Embryonic facial prominence (tissue), 1 donor: ENCODE measurements around the gene DMRT3.
"Not testable (repeated sequence)": the region's sequence is repeated elsewhere in the genome, so short reads cannot be mapped to it uniquely, and the experiment has no call there.

Experiments used
- DNase-seq: peaks from one replicate; pipeline ENCODE4 v3.0.0-alpha.2; 2016; ENCODE audit errors: extremely low spot score

The DMRT3 gene

DNA sequence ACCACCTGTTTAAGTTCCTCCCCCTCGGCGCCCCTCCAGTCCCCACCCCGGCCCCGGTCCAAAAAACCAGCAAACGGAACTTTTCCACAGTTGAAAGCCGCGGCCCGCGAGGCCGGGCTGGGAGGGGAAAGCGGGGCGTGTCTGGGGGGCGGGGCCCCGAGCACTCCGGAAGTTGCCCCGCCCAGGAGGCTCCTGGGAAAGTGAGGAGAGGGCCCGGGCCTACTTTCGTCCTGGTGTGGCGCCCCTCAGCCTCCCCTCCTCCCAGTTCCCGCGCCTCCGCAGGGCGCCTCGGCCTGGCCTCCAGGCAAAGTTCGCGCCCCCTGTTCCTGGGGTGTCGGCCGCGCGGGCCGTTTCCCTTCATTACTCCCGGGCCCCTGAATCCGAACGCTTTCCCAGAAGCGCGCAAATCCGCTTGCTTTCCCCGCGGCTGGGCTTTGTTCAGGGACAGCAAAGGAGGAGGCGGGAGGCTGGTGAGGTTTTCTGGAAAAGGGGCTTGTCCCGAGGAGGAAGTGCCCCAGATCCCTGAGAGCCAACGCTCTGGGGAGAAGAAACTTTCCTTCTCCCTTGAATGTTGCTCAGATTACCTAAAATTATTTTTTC, 4.5 kb upstream of the DMRT3 start:
- DNase-seq, result no peak

DNA sequence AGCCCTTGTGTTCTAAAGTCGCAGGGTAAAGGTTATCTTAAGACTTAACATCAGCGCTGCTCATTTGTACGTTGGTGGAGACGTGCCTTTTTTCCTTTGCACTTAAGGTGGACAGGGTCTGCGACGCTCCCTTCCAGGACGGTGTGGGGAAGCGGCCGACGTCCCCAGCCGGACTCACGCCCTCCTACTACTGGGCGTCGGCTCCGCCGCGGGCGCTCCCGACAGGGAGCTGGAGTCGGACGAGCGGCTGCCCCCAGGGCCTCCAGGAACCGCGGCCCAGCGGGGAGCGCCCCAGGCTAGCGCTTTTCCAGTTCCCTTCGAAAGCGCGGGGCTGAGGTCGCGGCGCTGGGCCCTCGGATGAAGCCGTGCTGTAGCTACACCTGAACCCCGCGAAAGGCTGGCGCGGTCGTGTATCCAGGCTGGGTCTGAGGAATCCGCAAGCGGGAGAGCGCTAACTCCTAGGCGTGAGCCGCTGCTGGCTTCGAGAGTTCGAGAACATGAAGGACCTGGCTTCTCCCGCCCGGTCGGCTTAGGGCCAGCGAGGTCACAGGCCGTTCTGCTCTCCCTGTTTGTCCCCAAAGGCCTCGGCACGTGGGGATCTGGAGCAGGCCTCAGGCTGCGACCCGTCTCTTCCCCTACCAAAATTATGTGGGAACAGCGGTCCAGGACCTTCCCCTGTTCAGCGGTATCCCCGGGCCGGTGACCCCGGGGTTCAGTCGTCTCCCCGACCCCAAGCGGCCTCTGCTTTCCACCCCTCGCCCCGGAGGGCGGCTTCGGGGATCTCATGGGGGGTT, 3.8 kb upstream of the DMRT3 start:
- no peak for DNase-seq

DNA sequence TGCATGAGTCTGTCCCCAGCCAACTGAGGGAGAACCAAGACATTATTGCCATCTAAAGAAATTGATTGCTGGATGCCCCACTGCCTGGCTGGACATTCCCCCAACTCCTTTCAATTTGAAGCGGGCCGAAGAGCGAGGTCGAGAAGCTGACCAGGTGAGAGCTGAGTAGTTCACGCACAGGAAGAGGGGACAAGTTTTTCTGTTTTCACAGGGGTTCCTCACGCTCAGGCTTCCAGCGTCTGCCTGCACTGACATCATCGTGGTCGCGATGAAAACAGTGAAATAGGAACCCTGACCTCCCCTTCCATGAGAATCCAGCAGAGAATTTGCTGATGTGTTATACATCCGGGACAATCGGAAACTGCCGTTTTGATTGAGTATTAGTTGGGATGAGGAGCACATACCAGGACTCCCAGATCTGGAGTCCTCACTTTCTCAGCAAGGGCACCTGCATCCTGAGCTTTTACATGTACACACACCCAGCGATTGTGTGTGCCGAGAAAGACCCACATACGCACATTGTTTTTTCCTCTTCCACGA, 3.1 kb upstream of the DMRT3 start:
- no peak for DNase-seq

- no peak for DNase-seq
Measured at GRCh38 chr9:974031-974995, 2.1 kb upstream of the DMRT3 start.

DNA sequence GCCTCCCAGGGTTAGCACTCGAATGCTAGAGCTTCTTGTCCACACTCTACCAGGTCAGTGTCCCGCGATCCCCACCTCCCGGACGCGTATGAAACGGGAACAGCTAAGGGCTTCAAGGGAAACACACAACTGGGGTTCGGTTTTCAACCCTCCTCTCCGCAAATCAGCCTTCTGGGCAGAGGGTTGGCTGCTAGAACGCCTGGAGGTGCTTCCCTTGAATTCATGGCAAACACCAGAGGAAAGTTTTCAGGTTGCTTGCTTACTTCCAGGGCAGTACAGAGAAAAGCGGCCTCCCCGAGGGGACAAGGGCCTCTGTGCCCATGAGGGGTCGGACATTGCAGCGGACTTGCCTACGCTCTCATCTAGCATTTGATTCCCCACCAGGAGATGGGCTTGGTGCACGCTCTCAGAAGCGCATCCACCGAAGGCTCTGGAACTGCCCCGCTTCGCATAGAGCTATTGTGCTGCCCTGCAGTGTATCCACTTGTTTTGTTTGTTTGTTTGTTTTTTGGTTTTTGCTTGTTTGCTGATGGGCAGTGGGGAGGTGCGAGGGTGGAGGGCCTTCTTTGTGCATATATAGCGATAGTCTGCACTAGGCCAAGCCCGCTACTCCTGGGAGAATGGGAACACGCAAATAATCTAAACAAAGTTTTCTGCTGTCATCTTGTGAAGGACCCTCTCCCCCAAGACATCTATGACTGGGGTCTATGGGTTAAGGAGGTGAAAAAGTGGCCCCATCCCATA, 1.3 kb upstream of the DMRT3 start:
- no peak for DNase-seq

DNA sequence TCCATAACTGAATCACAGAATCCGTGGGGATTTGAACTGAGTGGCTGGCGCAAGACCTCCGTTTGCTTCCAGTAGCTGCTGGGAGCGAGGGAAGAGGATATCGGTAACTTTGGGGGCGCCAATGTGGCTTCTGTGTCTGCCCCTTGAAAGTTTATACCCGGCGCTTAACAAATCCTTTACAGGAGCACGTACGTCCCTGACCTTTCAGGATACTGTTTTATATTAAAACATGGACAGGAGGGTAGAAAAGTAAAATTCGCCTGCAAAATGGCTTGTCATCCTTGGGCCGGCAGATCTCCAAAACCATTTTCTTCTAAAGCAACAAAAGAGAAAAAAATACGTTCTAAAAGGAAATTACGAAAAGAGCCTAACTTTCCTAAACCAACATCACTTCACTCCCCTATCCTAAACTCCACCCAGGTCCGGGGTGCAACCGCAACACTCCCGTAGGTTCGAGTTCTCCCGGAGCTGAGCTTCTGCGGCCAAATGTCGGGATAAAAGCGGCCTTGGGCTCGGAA, 656 bp upstream of the DMRT3 start:
- DNase-seq, result no peak

- DNase-seq, result no peak
Measured at GRCh38 chr9:976943-977837, 735 bp downstream of the DMRT3 start.

DNA sequence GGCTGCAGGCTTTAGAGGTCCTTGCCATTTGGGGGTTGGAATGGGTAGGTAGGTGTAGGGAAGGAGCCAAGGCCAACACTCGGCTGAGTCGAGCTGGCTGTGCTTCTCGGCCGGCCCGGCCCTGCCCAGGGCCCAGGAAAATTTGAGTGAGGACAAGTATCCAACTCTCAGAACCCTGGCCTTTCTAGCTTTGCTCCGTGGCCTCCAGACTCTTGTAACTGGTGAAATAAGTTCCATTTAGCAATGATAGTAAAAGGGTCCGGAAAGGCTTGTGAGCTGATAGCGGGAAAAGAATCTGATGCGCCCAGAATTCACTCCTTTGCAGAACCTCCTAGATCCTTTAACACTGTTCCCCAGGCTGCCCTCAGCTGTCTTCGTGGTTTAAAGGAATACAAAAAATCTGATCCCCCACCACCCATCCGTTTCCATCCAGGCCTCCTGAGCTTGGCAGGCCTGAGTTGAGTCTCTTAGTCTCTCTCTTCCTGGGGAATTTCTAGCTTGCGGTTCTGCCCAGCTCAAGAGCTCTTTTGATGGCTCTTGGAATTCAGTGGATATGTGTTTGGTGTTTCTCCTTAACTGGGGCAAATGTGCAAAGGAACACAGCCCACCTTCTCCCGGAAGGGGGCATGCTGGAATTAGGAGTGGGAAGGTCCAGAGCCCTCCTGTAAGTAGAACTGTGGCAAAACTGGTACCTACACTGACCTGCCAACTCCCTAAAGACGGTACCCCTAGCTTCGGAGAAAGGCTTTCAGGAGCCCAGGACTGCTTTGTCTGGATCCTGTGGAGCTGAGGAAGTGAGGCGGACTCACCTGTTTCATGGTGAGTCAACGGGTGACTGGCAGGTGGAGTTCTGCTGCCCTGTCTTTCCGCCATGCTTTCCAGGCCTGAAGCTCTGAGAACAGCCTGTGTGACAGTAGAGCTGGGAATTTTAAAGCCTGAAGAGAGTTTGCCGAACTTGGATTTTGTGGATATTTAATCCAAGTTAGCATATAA, 1.7 kb downstream of the DMRT3 start:
- DNase-seq, result no peak

- DNase-seq, result no peak
Measured at GRCh38 chr9:979983-980382, 3.5 kb downstream of the DMRT3 start.

- DNase-seq, result no peak
Measured at GRCh38 chr9:980640-981039, 4.2 kb downstream of the DMRT3 start.

GRCh38 chr9:981491-981898, 5.0 kb downstream of the DMRT3 start:
- DNase-seq, result no peak

- DNase-seq, result no peak
Measured at GRCh38 chr9:982394-983230, 6.2 kb downstream of the DMRT3 start.

GRCh38 chr9:994005-994404, 17.6 kb downstream of the DMRT3 start:
- DNase-seq, result no peak

GRCh38 chr9:995192-995591, 18.7 kb downstream of the DMRT3 start:
- no peak for DNase-seq

- DNase-seq, result no peak
Measured at GRCh38 chr9:995781-996180, 19.3 kb downstream of the DMRT3 start.

DNA sequence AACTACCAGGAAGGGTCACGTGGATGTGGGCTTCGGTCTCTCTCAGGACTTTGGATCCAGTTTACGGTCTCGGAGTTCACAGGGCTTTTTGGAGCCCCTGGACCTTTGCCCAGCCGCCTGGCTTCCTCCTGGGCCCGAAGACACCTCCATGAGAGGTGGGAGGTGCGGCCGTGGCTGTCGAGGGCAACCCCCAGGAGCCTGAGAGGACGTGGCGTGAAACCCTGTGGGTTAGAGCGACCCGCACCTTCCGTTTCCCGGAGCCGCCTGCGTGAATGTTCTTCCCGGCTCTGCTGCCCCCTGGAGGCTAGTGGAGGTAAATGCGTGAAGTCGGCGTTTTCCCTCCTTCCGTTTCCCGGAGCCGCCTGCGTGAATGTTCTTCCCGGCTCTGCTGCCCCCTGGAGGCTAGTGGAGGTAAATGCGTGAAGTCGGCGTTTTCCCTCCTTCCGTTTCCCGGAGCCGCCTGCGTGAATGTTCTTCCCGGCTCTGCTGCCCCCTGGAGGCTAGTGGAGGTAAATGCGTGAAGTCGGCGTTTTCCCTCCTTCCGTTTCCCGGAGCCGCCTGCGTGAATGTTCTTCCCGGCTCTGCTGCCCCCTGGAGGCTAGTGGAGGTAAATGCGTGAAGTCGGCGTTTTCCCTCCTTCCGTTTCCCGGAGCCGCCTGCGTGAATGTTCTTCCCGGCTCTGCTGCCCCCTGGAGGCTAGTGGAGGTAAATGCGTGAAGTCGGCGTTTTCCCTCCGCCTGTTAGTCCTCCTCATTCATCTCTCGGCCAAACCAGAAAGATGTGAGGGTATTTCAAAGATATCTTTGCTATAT, 22.1 kb downstream of the DMRT3 start:
- not testable (repeated sequence) for DNase-seq

DNA sequence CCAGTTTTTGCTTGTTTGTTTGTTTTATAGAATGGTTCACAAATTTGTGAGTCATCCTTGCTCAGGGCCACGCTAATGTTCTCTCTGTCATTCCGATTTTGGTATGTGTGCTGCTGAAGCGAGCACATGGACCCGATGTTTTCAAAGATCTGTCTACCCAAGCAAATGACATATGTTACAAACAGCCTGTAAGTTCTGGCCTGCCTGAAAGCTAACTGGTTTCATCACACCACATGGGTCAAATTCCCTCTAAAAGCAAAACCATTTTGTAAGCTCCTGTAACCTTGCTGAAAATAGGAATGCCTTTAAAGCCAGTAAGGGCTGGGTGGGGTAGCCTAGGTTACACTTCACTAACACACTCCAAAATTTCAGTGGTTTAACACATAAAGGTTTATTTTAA, 25.4 kb downstream of the DMRT3 start:
- DNase-seq, result no peak
